ENCODE data around the gene NOL11.
"Not testable (repeated sequence)": the region's sequence is repeated elsewhere in the genome, so short reads cannot be mapped to it uniquely, and the experiment has no call there.

Gene NOL11

DNA sequence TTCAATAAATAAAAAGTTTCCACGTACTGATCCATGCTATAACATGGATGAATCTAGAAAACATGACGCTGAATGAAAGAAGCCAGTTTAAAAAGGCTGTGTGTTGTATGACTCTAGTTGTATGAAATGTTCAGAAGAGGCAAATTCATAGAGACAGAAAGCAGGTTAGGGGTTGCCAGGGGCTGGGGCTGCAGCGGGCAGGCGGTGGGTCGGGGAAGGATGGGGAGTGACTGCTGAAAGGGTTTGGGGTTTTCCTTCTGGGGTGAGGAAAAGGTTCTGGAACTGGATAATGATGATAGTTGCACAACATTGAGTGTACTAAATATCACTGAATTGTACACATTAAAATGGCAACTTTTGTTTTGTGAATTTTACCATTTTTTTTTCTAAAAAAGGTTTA is 36.3 kb downstream of the NOL11 start:
- DNase-seq (ENCODE audit: low read depth, low spot score), result no peak

DNA sequence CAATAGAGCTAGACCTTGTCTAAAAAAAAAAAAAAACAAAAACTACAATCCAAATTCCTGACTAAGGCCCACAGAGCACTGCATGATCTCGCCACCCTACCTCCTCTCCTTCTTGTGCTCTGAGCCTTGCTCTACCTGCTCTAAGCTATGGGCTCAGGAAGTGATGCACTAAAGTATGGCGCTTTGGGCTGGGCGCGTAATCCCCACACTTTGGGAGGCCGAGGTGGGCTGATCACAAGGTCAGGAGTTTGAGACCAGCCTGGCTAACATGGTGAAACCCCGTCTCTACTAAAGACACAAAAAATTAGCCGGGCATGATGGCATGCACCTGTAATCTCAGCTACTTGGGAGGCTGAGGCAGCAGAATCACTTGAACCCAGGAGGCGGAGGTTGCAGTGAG is 37.0 kb downstream of the NOL11 start:
- not testable (repeated sequence) for DNase-seq (ENCODE audit: low read depth, low spot score)

DNA sequence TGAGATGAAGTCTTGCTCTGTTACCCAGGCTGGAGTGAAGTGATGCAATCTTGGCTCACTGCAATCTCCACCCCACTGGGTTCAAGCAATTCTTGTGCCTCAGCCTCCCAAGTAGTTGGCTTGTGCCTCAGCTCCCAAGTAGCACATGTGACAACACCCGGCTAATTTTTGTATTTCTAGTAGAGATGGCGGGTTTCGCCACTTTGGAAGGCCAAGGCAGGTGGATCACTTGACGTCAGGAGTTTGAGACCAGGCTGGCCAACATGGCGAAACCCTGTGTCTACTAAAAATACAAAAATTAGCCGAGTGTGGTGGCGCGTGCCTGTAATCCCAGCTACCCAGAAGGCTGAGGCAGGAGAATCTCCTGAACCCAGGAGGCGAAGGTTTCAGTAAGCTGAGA is 39.0 kb downstream of the NOL11 start:
- not testable (repeated sequence) for DNase-seq (ENCODE audit: low read depth, low spot score)

- DNase-seq (ENCODE audit: low read depth, low spot score), result no peak
Observed at GRCh38 chr17:67759355-67760171, 41.8 kb downstream of the NOL11 start.

DNA sequence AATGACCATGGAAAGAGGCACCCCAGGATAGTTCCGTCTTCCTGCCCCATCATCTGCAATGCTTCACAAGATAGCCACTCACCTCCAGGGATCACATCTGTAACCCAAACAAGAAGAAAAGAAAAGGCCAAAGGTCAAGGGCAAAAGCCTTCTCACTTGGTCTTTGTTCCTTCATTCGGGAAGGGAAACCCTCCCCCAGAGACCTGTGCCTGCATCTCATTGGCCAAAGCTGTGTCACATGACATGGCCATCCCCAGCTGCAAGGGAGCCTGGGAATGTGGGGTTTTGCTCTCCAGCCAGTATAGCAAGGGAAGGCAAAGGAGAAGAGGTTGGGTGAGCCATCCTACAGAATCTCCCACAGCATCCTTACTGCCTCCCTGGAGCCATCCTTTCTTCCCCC is 47.9 kb downstream of the NOL11 start:
- DNase-seq (ENCODE audit: low read depth, low spot score), result no peak

DNA sequence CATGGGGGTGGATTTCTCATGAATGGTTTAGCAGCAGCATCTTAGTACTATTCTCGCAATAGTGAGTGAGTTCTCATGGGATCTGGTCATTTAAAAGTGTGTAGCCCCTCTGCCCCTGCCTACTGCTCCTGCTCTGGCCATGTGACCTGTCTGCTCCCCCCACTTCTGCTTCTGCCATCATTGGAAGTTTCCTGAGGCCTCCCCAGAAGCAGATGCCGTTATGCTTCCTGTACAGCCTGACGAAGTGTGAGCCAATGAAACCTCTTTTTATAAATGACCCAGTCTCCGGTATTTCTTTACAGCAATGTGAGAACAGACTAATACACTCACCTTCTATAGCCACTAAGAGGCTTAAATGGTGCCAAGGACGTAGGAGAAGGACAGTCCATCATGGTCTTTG is 51.5 kb downstream of the NOL11 start:
- no peak for DNase-seq (ENCODE audit: low read depth, low spot score)

DNA sequence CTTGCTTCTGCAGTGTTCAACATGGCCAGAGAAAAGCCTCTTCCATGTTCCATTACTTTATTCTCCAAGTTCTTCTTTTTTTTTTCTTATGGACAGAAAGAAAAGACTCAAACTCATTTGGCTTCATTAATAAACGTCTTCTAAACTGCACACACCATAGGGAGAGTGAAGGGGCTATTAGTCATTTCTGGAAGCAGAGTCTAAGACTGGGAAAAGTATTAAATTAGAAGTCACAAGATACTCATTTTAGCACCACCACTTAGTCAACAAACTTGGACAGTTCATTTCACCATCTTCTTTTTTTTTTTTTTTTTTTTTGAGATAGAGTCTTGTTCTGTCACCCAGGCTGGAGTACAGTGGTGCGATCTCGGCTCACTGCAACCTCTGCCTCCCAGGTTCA is 52.8 kb downstream of the NOL11 start:
- DNase-seq (ENCODE audit: low read depth, low spot score), result no peak

DNA sequence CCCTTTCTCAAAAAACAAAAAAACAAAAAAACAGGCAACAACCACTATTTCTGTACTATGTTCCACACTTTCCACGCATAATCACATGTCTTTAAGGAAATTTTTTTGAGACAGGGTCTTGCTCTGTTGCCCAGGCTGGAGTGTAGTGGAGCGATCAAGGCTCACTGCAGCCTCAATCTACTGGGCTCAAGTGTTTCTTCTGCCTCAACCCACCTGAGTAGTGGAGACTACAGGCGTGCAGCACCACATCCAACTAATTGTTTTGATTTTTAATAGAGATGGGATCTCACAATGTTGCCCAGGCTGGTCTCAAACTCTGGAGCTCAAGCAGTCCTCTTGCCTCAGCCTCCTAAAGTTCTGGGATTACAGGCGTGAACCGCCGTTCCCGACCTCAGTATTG is 54.9 kb downstream of the NOL11 start:
- no peak for DNase-seq (ENCODE audit: low read depth, low spot score)

DNA sequence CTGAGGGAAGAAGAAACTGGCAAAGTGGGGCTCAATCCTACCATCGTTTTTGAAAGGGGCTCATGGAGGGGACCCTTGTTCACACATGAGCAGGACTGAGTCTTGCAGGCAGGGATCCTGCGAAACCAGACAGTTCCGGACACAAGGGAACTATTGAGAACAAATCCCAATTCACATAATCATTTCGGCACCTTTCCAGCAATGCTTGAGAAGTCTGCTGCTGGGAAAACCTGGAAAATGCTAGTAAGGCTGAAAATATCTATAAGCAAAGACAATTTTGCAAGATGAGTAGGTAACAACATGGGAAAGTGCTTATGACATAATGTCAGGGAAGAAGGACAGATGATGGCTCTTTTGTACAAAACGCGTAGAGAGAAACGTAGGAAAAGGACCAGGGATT is 55.5 kb downstream of the NOL11 start:
- no peak for DNase-seq (ENCODE audit: low read depth, low spot score)

DNA sequence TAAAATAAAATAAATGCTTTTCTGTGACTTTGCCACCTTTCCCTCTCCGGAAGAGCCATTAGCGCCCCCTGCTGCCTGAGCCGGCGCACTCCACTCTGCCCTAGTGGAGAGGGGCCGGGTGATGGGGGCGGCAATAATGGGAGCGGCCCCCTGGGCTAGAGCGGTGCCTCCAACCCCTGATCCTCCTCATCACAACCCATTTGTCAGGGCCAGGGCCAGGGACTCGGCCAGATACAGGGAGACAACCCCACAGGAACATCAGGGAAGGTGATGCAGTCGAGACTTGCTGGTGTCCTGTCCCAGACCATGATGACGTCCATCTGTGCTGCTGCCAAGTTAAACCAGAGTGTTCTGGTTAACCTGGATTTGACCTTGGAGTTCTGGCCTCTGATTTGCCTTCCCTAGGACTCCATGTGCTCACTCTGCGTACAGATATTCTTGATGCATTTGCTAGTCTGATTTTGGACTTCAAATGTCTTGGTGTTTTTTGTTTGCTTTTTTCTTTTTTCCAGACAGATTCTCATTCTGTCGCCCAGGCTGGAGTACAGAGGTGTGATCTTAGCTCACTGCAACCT is 61.4 kb downstream of the NOL11 start:
- peak; percentile 49 for DNase-seq (ENCODE audit: low read depth, low spot score)

DNA sequence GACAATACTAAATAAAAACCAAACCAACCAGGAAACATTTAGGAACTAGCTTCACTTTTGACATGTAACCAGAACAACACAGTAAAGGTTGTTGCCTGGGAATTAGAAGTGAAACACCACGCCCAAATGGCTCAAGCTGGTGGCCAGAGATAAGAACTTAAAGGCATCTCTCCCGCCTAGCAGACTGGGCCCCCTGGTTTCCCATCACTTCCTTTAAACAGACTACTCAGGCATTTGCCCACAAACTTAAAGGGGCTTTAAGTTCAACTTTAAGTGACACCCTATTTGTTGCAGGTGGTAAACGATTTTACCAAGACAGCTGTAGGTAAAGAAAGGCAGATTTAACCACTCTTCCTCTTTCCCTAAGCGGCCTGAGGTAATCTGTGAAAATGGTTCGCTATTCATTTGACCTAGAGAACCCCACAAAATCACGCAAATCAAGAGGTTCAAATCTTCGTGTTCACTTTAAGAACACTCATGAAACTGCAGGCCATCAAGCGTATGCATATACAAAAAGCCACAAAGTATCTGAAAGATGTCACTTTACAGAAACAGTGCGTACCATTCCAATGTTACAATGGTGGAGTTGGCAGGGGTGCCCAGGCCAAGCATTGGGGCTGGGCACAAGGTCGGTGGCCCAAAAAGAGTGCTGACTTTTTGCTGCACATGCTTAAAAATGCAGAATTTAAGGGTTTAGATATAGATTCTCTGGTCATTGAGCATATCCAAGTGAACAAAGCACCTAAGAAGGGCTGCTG is 66.8 kb downstream of the NOL11 start:
- no peak for DNase-seq (ENCODE audit: low read depth, low spot score)

DNA sequence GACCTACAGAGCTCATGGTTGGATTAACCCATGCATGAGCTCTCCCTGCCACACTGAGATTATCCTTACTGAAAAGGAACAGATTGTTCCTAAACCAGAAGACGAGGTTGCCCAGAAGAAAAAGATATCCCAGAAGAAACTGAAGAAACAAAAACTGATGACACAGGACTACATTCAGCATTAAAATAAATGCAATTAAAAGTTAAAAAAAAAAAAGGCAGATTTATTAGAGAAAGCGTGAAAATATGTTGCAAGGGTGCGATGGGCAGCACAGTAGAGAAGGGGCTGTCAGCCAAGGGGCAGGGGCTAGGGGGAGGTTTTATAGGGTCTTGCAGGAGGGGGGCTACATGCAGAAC is 67.4 kb downstream of the NOL11 start:
- DNase-seq (ENCODE audit: low read depth, low spot score), result no peak

- DNase-seq (ENCODE audit: low read depth, low spot score), result no peak
Observed at GRCh38 chr17:67785504-67785903, 67.8 kb downstream of the NOL11 start.

All from smooth muscle cell of the brain vasculature (primary cell).